Measurements from ENCODE around the gene MUC4. TPM values are rescaled to one million over a fixed set of nuclear protein-coding genes. Genes with fewer than 3 reads are reported as not detected.

MUC4 gene
- total RNA-seq, 1 experiment from 2014 or later = 0.36 TPM

GRCh38 chr3:195839260-195840010, 27.7 kb upstream of the MUC4 start:
- Mint-ChIP-seq H3K4me3 (ENCODE audit: unreplicated experiment) (no peak overlapping the region), H3K36me3 (ENCODE audit: insufficient read depth, unreplicated experiment) (no peaks in the 10 kb centered on the region), H3K4me1 (ENCODE audit: low read depth, unreplicated experiment) (no peaks in the 10 kb centered on the region), H3K27me3 (ENCODE audit: insufficient read depth, unreplicated experiment) (no peaks in the 10 kb centered on the region), H3K27ac (ENCODE audit: unreplicated experiment) (no peak overlapping the region), H3K9me3 (ENCODE audit: unreplicated experiment) (no peaks in the 10 kb centered on the region)
- Histone ChIP-seq H3K27me3 (replicated peaks; ENCODE audit: control insufficient read depth, insufficient read depth, low read length) (no peaks in the 10 kb centered on the region), H3K36me3 (ENCODE audit: control insufficient read depth, insufficient read depth, low read length) (no peaks in the 10 kb centered on the region), H3K4me1 (no peaks in the 10 kb centered on the region), H3K4me3 (ENCODE audit: low read depth, low read length) (no peak overlapping the region), H3K9me3 (no peaks in the 10 kb centered on the region)
- ChIA-PET CTCF (interaction anchor here (0.5 kb wide), 1 partner anchor 55 kb away, joined by 5 read pairs; no protein-coding TSS in a partner anchor), POLR2A (no interaction called here)
- no TSS peak for BruUV-seq (replicated peaks)
- intact Hi-C loops (cut with micrococcal nuclease; ENCODE audit: unreplicated experiment) = no loop called here
- TF ChIP-seq, protein P1, sequence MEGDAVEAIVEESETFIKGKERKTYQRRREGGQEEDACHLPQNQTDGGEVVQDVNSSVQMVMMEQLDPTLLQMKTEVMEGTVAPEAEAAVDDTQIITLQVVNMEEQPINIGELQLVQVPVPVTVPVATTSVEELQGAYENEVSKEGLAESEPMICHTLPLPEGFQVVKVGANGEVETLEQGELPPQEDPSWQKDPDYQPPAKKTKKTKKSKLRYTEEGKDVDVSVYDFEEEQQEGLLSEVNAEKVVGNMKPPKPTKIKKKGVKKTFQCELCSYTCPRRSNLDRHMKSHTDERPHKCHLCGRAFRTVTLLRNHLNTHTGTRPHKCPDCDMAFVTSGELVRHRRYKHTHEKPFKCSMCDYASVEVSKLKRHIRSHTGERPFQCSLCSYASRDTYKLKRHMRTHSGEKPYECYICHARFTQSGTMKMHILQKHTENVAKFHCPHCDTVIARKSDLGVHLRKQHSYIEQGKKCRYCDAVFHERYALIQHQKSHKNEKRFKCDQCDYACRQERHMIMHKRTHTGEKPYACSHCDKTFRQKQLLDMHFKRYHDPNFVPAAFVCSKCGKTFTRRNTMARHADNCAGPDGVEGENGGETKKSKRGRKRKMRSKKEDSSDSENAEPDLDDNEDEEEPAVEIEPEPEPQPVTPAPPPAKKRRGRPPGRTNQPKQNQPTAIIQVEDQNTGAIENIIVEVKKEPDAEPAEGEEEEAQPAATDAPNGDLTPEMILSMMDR (IDR thresholded peaks at IDR 0.05; ENCODE audit: insufficient read depth in 1 of 2, low read depth in 1 of 2, low read length in 1 of 2, severe bottlenecking in 1 of 2, unreplicated experiment in 1 of 2) = no peak
- DNase-seq = no peak

DNA sequence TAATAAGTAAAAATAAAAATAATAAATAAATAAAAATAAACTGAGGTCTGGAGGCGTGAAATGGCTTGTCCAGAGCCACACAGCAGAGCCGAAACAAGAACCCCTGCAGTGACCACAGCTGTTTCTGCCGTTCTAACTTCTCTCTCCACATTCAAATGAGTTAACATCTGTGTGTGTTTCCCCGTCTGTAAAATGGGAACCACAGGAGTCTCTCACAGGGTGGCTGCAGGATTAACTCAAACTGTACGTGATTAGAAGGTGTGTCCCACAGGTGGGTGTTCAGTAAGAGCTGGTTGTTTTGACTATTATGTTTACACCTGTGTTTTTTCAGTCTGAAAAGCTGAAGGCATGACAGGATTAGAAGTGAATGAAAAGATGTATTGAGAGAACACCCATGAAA, 27.0 kb upstream of the MUC4 start:
- intact Hi-C loops (cut with micrococcal nuclease; ENCODE audit: unreplicated experiment) = no loop called here
- Histone ChIP-seq H3K4me1 (no peaks in the 10 kb centered on the region), H3K27me3 (replicated peaks; ENCODE audit: control insufficient read depth, insufficient read depth, low read length) (no peaks in the 10 kb centered on the region), H3K4me3 (ENCODE audit: low read depth, low read length) (no peak overlapping the region), H3K9me3 (no peaks in the 10 kb centered on the region), H3K36me3 (ENCODE audit: control insufficient read depth, insufficient read depth, low read length) (no peaks in the 10 kb centered on the region)
- Mint-ChIP-seq H3K27me3 (ENCODE audit: insufficient read depth, unreplicated experiment) (no peaks in the 10 kb centered on the region), H3K9me3 (ENCODE audit: unreplicated experiment) (no peaks in the 10 kb centered on the region), H3K36me3 (ENCODE audit: insufficient read depth, unreplicated experiment) (no peaks in the 10 kb centered on the region), H3K27ac (ENCODE audit: unreplicated experiment) (no peak overlapping the region), H3K4me3 (ENCODE audit: unreplicated experiment) (no peak overlapping the region), H3K4me1 (ENCODE audit: low read depth, unreplicated experiment) (no peaks in the 10 kb centered on the region)
- no peak for DNase-seq
- no TSS peak for BruUV-seq (replicated peaks)
- TF ChIP-seq, protein P1 (IDR thresholded peaks at IDR 0.05; ENCODE audit: insufficient read depth in 1 of 2, low read depth in 1 of 2, low read length in 1 of 2, severe bottlenecking in 1 of 2, unreplicated experiment in 1 of 2) = no peak
- CTCF ChIA-PET = interaction anchor here (0.5 kb wide), 1 partner anchor 56 kb away, joined by 5 read pairs; no protein-coding TSS in a partner anchor
- POLR2A ChIA-PET = no interaction called here

DNA sequence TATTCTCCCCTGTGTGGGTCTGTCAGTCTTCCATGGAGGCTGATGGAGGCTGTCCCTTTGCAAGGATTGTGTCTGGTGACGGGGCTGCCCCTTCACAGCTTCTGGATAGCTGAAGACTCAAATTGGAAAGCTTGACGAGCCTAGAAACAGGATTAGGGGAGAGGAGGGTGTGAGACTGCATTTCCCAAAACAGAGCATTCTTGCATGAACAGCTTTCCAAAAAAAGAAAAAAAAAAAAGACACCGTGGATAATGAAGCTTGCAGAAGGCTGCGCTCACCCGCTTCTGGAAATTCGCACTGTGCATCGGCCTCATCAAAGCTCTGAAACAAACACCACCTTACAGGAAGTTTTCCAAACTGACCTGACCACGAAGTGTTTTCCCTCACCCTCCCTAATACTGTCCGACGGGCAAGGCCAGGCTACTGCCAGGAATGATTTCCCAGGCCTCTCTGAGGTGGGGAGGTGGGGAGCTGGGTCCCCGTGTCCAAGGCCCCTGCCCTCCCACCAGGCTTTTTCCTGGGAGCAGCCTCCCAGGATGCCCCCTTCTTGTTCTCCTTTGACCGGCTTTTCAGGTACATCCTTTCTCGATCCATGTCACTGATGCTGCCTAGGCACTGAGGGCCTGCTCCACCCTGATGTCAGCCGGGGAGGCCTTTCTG, 24.9 kb upstream of the MUC4 start:
- ChIA-PET CTCF (no interaction called here), POLR2A (no interaction called here)
- Mint-ChIP-seq H3K4me1 (ENCODE audit: low read depth, unreplicated experiment) (no peaks in the 10 kb centered on the region), H3K27me3 (ENCODE audit: insufficient read depth, unreplicated experiment) (no peaks in the 10 kb centered on the region), H3K9me3 (ENCODE audit: unreplicated experiment) (no peaks in the 10 kb centered on the region), H3K27ac (ENCODE audit: unreplicated experiment) (no peak overlapping the region), H3K4me3 (ENCODE audit: unreplicated experiment) (no peak overlapping the region), H3K36me3 (ENCODE audit: insufficient read depth, unreplicated experiment) (no peaks in the 10 kb centered on the region)
- TF ChIP-seq, protein P1 (IDR thresholded peaks at IDR 0.05; ENCODE audit: insufficient read depth in 1 of 2, low read depth in 1 of 2, low read length in 1 of 2, severe bottlenecking in 1 of 2, unreplicated experiment in 1 of 2) = no peak
- H3K4me3 ChIP-seq (ENCODE audit: low read depth, low read length) = no peak overlapping the region
- no peaks in the 10 kb centered on the region for H3K36me3 ChIP-seq (ENCODE audit: control insufficient read depth, insufficient read depth, low read length)
- H3K9me3 ChIP-seq = no peaks in the 10 kb centered on the region
- DNase-seq = no peak
- no peaks in the 10 kb centered on the region for H3K27me3 ChIP-seq (replicated peaks; ENCODE audit: control insufficient read depth, insufficient read depth, low read length)
- intact Hi-C loops (cut with micrococcal nuclease; ENCODE audit: unreplicated experiment) = no loop called here
- H3K4me1 ChIP-seq = no peaks in the 10 kb centered on the region
- no TSS peak for BruUV-seq (replicated peaks)

All from Caco-2 (cell line).